Measurements from ENCODE around the gene PLPPR3.
"Not testable (repeated sequence)": the region's sequence is repeated elsewhere in the genome, so short reads cannot be mapped to it uniquely, and the experiment has no call there.

PLPPR3 gene

DNA sequence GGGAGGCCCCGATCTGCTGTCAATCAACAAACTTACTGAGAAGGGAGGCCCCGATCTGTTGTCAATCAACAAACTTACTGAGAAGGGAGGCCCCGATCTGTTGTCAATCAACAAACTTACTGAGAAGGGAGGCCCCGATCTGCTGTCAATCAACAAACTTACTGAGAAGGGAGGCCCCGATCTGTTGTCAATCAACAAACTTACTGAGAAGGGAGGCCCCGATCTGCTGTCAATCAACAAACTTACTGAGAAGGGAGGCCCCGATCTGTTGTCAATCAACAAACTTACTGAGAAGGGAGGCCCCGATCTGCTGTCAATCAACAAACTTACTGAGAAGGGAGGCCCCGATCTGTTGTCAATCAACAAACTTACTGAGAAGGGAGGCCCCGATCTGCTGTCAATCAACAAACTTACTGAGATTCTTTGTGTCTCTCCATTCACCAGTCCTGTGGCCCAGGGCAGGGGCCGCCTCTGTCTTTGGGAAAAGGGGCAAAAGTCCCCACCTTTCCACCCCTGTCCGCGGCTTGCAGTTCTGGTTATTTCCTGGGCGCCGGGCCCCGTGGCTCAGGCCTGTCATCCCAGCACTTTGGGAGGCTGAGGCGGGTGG is 32.0 kb upstream of the PLPPR3 start:
- not testable (repeated sequence) for DNase-seq (ENCODE audit: low read depth)

DNA sequence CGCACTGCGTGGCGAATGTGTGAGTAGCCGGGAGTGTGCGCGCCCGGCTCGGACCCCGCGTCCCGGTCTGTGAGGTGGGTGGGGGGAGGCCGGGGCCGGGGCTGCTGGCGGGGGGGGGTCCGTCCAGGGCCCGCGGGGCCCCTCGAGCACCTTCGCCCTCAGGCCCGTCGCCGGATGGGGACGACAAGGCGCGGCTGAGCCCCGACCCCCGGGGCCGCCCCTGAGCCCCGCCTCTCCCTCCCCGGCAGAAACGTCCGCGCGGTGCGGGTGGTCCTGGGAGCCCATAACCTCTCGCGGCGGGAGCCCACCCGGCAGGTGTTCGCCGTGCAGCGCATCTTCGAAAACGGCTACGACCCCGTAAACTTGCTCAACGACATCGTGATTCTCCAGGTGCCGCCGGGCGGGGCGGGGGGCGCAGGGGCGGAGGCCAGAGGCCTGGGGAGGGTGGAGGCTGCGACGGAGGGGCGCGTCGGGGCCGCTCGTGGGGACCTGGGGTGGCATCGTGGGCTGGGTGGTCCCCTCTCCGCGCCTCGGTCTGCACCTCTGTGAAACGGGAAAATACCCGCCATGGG is 31.3 kb upstream of the PLPPR3 start:
- DNase-seq (ENCODE audit: low read depth) = no peak

DNA sequence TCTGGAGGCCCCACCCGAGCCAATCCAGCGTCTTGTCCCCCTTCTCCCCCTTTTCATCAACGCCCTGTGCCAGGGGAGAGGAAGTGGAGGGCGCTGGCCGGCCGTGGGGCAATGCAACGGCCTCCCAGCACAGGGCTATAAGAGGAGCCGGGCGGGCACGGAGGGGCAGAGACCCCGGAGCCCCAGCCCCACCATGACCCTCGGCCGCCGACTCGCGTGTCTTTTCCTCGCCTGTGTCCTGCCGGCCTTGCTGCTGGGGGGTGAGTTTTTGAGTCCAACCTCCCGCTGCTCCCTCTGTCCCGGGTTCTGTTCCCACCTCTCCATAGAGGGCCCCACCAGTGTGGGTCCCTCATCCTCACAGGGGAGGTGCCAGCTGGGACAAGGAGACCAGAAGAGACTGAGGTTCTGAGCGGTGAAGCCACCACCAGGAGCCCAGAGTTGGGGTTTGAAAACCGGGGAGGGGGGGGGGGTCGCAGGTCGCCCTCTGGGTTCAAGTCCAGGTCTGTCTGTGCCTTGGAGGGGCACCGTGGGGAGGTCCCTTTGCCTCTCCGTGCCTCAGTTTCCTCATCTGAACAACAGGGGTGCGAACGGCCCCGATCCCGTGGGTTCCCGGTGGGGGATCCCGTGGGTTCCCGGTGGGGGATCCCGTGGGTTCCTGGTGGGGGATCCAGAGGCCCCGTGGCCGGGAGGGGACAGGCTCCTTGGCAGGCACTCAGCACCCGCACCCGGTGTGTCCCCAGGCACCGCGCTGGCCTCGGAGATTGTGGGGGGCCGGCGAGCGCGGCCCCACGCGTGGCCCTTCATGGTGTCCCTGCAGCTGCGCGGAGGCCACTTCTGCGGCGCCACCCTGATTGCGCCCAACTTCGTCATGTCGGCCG is 30.6 kb upstream of the PLPPR3 start, which contains the start of gene ELANE:
ELANE (plus strand) TSS at position 168 of the 878 bp plus-strand sequence; CDS start at position 194, 26 bp downstream.
- DNase-seq (ENCODE audit: low read depth) = no peak

DNA sequence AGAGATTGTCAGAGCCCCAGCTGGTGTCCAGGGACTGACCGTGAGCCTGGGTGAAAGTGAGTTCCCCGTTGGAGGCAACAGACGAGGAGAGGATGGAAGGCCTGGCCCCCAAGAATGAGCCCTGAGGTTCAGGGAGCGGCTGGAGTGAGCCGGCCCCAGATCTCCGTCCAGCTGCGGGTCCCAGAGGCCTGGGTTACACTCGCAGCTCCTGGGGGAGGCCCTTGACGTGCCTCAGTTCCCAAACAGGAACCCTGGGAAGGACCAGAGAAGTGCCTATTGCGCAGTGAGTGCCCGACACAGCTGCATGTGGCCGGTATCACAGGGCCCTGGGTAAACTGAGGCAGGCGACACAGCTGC is 29.2 kb upstream of the PLPPR3 start:
- no peak for DNase-seq (ENCODE audit: low read depth)

DNA sequence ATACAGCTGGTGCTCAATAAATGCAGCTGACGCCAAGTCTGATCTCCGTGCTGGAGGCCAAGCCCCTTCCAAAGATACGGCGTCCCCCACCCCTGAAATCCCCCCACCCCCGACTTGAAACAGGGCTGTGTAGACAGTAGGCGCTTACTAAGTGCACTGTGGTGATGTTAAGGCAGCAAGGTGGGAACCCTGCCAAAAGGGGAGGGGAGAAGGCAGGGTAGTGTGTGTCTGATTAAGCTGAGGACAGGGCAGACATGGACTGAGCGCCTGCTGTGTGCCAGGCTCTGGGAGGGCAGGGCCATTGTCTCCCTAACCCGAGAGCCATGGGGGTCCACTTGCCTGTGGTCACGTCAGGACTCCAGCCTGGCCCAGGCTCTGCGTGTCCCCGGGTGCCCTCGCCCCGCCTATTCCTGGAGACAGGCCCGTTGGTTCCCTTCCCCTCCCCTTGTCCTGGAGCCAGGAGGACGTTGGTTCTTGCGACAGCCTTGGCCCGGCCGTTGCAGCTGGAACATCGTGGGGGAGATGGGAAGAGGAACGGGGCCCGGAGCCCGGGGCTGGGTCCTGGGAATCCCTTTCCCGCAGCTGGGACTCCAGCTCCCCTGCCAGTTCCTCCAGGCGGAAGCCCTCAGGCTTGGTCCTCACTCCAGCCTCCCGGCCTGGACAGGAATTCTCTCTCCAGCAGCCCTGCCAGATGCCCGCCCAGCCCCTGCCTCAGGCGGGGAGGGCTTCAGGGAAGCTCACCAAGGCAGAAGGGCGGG is 28.6 kb upstream of the PLPPR3 start:
- DNase-seq (ENCODE audit: low read depth) = peak; percentile 73

DNA sequence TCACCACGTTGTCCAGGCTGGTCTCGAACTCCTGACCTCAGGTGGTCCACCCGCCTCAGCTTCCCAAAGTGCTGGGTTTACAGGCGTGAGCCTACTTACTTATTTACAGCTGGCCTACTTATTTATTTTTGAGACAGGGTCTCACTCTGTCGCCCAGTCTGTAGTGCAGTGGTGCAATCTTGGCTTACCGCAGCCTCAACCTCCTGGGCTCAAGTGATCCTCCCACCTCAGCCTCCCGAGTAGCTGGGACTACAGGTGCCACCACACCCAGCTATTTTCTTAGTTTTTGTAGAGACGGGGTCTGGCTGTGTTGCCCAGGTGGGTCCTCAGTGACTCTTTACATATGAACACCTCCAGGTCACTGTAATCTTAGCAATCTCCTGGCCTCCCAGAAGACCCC is 27.4 kb upstream of the PLPPR3 start:
- DNase-seq (ENCODE audit: low read depth) = not testable (repeated sequence)

DNA sequence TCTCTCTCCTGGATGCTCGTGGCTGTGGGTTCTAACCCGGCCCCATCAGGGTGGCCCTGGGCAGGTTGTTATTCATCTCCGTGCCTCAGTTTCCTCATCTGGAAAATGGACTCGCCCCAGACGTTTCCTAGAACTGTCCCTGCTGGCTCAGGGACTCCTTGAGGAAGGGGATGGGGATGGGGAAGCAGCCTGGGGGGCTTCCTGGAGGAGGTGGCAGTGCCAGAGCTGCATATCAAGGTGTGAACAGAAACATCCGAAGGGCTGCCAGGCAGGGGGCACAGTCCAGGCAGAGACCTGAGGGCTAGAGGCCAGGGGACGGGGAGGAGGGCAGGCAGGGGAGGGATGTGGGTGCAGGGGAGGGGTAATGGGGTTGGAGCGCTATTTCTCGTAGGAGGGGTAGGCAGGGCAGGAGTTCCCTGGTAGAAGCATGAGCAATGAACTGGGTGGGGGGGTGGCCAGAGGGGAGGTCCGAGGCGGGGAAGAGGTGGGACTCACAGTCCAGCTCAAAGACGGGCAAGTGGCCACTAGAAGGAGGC is 26.7 kb upstream of the PLPPR3 start:
- no peak for DNase-seq (ENCODE audit: low read depth)

DNA sequence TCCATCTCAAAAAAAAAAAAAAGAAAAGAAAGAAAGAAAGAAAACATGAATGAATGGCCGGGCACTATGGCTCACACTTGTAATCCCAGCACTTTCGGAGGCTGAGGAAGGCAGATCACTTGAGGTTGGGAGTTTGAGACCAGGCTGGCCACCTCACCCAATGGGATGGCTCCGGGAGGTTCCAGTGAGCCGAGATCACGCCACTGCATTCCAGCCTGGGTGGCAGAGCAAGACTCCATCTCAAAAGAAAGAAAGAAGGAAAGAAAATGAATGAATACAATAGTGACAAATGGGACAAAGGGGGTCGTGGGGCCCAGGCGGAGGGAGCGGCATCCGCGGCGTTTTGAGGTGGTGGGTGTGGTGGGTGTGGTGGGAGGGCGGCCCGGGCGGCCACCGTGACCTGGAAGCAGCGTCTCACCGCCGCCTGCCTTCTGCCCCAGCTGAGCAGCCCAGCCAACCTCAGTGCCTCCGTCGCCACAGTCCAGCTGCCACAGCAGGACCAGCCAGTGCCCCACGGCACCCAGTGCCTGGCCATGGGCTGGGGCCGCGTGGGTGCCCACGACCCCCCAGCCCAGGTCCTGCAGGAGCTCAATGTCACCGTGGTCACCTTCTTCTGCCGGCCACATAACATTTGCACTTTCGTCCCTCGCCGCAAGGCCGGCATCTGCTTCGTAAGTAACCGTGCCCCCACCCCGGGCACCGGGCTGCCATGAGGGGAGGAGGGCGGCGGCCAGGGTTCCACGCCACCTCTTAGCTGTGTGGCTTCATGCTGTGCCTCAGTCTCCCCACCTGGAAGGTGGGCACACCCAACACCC is 24.2 kb upstream of the PLPPR3 start:
- no peak for DNase-seq (ENCODE audit: low read depth)

DNA sequence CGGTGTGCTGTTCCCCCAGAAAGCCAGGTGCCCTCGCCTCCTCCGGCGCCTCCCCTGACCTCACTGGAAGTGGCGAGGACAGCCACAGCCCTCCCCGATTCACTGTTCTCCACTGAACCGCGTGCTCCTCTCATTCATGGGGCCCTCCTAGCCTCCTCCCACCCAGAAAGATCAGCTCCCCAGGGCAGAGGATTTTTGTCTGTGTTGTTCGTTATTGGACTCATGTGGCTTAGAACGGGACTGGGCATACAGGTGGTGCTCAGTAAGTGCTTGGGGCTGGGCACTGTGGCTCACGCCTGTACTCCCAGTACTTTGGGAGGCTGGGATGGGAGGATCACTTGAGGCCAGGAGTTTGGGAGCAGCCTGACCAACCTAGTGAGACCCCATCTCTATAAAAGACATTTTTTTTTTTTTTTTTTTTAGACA is 22.8 kb upstream of the PLPPR3 start:
- no peak for DNase-seq (ENCODE audit: low read depth)

DNA sequence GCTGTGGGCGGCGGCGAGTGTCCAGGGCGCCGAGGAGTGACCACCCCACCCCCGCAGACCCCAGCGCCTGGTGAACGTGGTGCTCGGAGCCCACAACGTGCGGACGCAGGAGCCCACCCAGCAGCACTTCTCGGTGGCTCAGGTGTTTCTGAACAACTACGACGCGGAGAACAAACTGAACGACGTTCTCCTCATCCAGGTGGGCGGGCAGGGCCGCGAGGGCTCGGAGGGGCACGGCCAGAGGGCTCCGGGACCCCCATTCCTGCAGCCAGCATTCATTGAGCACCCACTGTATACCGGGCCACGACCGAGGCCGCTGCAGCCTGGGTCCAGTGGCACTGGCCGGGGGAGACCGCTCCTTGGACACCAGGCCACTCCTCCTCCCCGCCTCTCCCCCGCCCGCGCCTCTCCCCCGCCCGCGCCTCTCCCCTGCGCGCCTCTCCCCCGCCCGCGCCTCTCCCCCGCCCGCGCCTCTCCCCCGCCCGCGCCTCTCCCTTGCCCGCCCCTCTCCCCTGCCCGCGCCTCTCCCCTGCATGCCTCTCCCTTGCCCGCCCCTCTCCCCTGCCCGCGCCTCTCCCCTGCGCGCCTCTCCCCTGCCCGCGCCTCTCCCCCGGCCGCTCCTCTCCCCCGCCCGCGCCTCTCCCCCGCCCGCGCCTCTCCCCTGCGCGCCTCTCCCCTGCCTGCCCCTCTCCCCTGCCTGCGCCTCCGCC is 22.2 kb upstream of the PLPPR3 start:
- no peak for DNase-seq (ENCODE audit: low read depth)

DNA sequence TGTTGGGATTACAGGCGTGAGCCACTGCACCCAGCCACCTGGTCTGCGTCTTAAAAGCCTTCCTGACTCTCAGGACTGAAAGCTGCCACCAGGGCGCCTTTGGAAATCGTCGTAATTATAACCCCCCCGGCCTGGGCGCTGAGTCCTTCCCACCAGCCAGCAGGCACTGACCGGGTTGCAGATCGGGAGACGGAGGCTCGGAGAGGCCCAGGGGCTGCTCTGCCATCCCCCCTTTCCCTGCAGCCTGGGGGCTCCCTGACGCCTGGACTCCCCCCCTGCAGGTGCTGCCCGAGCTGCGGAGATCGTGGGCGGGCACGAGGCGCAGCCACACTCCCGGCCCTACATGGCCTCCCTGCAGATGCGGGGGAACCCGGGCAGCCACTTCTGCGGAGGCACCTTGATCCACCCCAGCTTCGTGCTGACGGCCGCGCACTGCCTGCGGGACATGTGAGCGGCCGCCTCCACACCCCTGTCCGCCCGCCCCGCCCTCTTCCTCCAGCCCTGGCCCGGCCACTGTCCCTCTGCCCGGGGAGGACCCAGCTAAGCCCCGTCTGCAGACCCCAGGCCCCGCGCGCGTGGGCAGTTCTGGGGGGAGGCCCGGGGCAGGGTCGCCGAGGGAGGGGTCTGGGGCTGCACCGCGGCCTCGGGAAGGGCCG is 21.6 kb upstream of the PLPPR3 start:
- DNase-seq (ENCODE audit: low read depth) = no peak

DNA sequence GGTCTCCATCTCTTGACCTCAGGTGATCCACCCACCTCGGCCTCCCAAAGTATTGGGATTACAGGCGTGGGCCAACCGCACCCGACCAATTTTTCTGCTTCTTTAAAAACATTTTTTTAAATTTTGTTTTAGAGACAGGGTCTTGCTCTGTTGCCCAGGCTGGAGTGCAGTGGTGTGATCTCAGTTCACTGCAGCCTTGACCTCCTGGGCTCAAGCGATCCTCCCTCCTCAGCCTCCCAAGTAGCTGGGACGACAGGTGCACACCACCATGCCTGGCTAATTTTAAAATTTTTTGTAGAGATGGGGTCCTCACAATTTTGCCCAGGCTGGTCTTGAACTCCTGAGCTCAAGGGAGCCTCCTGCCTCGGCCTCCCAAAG is 21.0 kb upstream of the PLPPR3 start:
- DNase-seq (ENCODE audit: low read depth) = not testable (repeated sequence)

DNA sequence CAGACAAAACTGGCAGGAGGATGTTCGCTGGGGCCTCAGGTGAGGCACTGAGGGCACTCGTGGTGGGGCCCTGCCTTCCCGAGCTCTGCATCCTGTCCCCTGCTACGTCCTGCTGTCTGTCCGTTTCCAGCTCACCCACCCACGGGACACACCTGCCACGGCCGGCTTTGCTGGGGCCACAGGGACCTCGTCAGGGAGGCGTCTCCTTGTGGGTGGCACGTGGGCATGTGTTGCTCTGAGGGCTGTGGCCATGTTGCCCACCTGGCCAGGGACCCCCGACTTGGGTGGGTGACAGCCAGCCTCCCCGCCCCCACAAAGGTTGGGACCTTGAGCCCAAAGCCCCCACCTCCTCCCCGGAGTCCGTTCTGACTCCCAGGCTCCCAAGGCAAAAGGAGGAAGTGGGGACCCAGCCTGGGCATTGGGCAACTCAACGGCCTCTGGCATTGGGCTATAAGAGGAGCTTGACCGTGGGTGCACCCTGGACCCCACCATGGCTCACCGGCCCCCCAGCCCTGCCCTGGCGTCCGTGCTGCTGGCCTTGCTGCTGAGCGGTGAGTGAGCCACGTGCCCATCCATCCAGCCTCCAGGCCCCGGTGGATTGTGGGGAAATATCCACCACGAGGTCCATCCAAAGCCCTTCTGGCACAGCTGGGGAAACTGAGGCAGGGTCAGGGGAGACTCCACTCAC is 18.9 kb upstream of the PLPPR3 start, which contains the start of gene PRTN3:
PRTN3 (plus strand) TSS at position 481 of the 688 bp plus-strand sequence; CDS start at position 491, 10 bp downstream.
- no peak for DNase-seq (ENCODE audit: low read depth)

DNA sequence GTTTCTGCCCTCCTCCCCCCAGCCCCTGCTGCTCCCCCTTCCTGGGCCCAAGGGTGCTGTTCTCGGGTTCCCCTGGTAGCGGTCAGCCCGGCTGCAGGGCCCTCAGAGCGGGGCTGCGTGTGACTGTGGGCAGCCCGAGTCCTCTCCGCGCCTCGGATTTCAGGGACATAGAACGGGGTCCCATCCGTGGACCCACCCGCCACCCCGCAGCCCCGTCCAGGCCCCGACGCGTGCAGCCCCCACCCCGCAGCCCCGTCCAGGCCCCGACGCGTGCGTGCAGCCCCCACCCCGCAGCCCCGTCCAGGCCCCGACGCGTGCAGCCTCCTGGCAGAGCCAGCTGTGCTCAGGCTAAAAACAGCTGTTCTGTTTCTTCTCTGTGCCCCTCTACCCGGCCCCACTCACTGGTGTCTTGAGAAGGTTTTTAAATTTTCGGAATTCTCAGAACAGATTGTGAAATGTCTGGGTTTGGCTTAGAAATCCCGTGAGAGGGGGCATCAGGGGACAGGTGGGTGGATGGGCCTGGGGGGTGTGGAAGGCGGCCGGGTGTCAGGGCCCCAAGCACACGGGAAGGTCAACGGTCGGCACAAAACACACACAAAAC is 13.6 kb upstream of the PLPPR3 start:
- no peak for DNase-seq (ENCODE audit: low read depth)

DNA sequence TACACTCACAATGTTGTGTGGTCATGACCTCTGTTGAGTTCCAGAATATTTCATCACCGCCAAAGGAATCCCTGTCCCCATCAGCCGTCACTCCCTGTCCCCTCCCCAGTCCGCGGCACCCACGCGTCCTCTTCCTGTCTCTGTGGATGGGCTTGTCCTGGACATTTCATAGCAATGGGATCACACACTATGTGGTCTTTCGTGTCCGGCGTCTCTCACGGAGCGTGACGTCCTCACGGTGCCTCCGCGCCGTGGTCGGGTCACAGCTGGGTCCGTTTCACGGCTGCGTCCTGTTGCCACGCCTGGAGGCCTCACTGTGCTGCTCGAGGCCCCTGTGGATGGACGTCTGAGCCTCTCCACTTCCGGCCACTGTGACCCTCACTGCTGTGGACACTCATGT is 12.5 kb upstream of the PLPPR3 start:
- DNase-seq (ENCODE audit: low read depth) = no peak

DNA sequence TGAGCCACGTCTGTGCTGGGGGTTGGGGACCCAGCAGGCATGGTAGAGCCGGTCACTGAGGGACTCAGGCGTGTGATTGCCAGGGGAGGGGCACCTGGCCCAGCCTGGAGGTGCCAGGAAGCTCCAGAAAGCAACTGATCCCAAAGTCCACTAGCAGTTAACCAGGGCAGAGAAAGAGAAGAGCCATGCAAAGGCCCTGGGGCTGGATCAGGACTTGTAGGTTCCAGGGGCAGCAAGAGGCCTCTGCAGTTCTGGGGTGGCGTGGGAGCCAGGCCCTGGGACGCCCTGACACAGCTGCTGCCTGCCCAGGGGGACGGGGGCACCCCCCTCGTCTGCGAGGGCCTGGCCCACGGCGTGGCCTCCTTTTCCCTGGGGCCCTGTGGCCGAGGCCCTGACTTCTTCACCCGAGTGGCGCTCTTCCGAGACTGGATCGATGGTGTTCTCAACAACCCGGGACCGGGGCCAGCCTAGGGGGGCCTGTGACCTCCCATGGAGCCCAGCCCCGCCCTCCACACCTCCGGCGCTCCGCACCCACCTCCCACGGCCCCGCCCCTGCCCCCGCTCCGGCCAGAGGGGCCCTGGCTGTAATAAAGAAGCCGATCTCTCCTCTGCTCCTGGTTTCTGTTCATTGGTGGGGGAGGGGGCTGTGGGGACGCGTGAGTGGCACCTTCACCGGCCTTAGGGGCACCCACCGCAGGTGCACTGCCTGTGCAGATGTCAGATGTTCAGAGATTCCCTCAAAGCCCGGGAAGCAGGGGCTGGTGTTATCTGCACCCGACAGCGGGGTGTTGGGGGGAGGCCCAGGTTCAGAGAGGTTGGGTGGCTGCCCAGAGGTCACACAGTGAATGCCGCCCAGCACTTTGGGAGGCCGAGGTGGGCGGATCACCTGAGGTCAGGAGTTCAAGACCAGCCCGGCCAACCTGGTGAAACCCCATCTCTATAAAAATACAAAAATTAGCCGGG is 9.9 kb upstream of the PLPPR3 start:
- DNase-seq (ENCODE audit: low read depth) = no peak

DNA sequence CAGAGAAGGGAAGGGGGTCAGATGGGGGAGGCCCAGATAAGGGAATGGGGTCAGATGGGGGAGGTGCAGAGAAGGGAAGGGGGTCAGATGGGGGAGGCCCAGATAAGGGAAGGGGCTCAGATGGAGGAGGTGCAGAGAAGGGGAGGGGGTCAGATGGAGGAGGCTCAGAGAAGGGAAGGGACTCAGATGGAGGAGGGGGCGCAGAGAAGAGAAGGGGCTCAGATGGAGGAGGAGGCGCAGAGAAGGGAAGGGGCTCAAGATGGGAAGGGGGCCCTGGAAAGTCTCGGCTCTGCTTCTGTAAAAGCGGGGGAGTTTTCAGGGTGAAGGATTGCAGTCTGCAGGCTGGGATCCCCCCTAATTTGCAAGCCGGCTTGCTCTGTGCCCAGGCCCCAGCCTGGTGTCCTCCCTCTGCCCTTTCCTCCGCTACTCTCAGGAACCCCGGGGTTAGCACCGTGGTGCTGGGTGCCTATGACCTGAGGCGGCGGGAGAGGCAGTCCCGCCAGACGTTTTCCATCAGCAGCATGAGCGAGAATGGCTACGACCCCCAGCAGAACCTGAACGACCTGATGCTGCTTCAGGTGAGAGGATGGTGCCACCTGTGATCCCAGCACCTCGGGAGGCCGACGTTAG is 7.5 kb upstream of the PLPPR3 start:
- no peak for DNase-seq (ENCODE audit: low read depth)
